Breast epithelium (tissue), 4 donors: ENCODE measurements around the gene CCDC74A. TPM values are rescaled to one million over a fixed set of nuclear protein-coding genes. Genes with fewer than 3 reads are reported as not detected.
"Not testable (repeated sequence)": the region's sequence is repeated elsewhere in the genome, so short reads cannot be mapped to it uniquely, and the experiment has no call there.

Experiments
- DNase-seq, 2 donors: peaks; one replicate each; pipeline ENCODE4 v3.0.0-alpha.2; 2019; ENCODE audit warnings: low spot score in 2 of 2
- H3K27ac ChIP-seq, 2 donors: fragments of 200-600 bp; sonication (generic) in 1 of 2; one replicate each; pipeline ENCODE4 v1.5.1; 2016 to 2019; ENCODE audit warnings: mild to moderate bottlenecking in 1 of 2
- H3K27me3 ChIP-seq, 2 donors: fragments of 200-600 bp; sonication (generic) in 1 of 2; one replicate each; pipeline versions ENCODE4 v1.5.1 to v1.6.0; 2017 to 2019; ENCODE audit warnings: control low read depth in 1 of 2, mild to moderate bottlenecking in 1 of 2
- H3K36me3 ChIP-seq: fragments of 200-600 bp; one replicate; pipeline ENCODE4 v1.5.1; 2019
- H3K4me1 ChIP-seq, 2 donors: fragments of 200-600 bp; sonication (generic); one replicate each; pipeline ENCODE4 v1.5.1; 2016 to 2019; ENCODE audit warnings: control low read depth in 1 of 2
- H3K4me3 ChIP-seq, 3 donors: fragments of 200-600 bp; sonication (generic); 1 replicate in 2 of 3; 2 replicates in 1 of 3; pipeline ENCODE4 v1.5.1; 2016 to 2019; ENCODE audit warnings: mild to moderate bottlenecking in 3 of 3, moderate library complexity in 2 of 3
- H3K9me3 ChIP-seq, 2 donors: fragments of 200-600 bp; sonication (generic) in 1 of 2; one replicate each; pipeline ENCODE4 v1.5.1; 2016 to 2019; ENCODE audit warnings: control low read depth in 1 of 2
- POLR2A ChIP-seq: fragments of 450-650 bp; IDR thresholded peaks from one replicate; pipeline ENCODE4 v1.6.1; 2016; ENCODE audit warnings: antibody characterized with exemption, mild to moderate bottlenecking, moderate library complexity
- POLR2AphosphoS5 ChIP-seq, 3 donors: sonication (generic); formaldehyde crosslinking; IDR thresholded peaks; one replicate each; pipeline ENCODE4 v1.6.1; 2017; ENCODE audit warnings: antibody characterized with exemption in 3 of 3
- intact Hi-C: fragments of 100-400 bp; cut with DNase I; formaldehyde crosslinking; loops from one replicate; pipeline ENCODE4 v1.15.1; 2023; ENCODE audit warnings: low total_unique reads
- total RNA-seq, 3 donors: library from RNA; depleted of rRNA; stranded (reverse); fragments of >200 nt; gene quantifications; one replicate each; pipeline ENCODE4 v1.1.0, GENCODE V29; 2016
- TF ChIP-seq, protein P1 (sequence below), 3 donors: fragments of 450-650 bp; IDR thresholded peaks; one replicate each; pipeline ENCODE4 v1.5.1; 2016 to 2017; ENCODE audit warnings: antibody characterized with exemption in 3 of 3, mild to moderate bottlenecking in 3 of 3, moderate library complexity in 3 of 3

CCDC74A gene
- total RNA-seq, 3 donors from 2014 or later, result 8.2 to 100 (median 61.3) TPM

DNA sequence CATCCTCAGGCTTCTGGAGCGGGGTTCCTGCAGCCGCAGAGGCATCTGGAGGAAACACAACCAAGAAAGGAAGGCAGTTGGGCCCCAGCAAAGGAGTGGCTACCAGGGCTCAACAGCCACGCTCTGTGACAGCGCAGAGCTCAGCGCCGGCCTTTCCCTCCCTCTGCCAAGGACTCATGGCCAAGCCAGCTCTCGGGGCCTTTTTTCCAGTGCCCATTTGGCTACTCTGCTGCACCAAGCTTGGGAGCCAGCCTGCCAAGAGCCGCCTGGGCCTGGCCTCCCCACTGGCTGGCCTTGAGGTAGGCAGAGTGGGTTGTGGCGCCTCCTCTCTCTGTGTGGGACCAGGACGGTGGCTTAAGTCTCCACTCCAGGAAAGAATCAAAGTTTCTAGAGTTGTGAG is 7.2 kb upstream of the CCDC74A start:
- TF ChIP-seq, protein P1, sequence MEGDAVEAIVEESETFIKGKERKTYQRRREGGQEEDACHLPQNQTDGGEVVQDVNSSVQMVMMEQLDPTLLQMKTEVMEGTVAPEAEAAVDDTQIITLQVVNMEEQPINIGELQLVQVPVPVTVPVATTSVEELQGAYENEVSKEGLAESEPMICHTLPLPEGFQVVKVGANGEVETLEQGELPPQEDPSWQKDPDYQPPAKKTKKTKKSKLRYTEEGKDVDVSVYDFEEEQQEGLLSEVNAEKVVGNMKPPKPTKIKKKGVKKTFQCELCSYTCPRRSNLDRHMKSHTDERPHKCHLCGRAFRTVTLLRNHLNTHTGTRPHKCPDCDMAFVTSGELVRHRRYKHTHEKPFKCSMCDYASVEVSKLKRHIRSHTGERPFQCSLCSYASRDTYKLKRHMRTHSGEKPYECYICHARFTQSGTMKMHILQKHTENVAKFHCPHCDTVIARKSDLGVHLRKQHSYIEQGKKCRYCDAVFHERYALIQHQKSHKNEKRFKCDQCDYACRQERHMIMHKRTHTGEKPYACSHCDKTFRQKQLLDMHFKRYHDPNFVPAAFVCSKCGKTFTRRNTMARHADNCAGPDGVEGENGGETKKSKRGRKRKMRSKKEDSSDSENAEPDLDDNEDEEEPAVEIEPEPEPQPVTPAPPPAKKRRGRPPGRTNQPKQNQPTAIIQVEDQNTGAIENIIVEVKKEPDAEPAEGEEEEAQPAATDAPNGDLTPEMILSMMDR (IDR thresholded peaks at IDR 0.05), result no peak
- TF ChIP-seq POLR2A (no peak), POLR2AphosphoS5 (IDR thresholded peaks at IDR 0.05) (no peak)
- Histone ChIP-seq H3K36me3 (no peaks in the 10 kb centered on the region), H3K9me3 (no peaks in the 10 kb centered on the region), H3K27ac (no peak overlapping the region), H3K27me3 (no peaks in the 10 kb centered on the region), H3K4me3 (no peak overlapping the region), H3K4me1 (no peaks in the 10 kb centered on the region)
- DNase-seq, result no peak
- intact Hi-C loops, result no loop called here

DNA sequence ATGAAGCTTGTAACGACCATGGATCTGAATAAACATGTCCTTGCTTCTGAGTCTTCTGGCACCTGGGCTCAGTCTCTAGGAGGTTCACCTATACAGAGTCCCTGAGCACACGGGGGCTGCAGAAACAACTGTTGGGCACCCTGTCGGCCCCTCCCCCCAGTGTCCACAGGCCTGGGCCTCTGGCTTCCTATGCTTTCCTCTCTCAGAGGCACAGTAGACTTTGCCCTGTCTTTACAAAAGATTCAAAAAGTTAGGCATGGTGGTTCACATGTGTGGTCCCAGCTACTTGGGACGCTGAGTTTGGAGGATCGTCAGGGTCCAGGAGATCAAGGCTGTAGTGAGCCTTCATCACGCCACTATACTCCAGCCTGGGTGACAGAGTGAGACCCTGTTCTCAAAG is 6.2 kb upstream of the CCDC74A start:
- DNase-seq, H3K4me1 ChIP-seq, H3K27me3 ChIP-seq, H3K9me3 ChIP-seq, H3K27ac ChIP-seq, H3K4me3 ChIP-seq, H3K36me3 ChIP-seq, intact Hi-C loops: not testable (repeated sequence)

DNA sequence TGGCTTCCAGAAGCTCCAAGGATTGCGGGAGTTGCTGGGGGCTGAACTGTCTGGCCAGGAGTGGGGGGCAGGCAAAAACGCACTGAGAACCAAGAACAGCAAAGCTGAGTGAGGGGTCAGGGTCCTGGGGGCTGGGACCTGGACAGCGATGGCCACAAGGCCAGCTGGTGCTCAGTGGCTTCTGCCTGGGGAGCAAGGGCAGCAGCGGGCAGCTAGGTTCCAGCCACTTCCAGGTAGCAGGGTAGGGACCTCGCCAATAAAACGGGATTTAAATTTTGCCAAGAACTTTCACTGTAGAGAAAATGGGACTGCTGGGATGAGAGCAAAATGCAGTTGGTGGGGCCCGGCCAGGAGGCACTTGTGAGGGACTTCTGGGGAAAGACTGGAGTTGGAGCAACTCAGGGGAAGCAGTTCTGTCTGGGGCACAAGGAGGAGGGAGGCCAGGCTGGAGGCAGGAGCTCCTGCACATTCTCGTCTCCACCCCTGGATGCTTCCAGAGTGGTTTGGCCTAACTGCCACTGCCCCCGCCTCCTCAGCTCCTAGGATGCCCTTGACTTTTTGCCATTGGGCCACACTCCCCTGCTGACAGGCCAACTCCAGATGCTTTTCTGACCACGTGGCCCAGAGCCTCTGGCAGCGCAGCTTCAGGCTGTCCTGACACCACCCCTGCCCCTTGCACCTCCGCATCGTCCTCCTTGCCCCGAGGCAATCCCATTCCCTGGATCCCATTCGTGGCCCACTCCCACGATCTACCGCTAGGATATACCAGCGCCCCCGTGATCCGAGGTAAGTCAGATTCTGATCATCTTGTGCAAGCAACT is 5.5 kb upstream of the CCDC74A start:
- no peak for TF ChIP-seq POLR2A
- TF ChIP-seq, protein P1 (IDR thresholded peaks at IDR 0.05), result no peak
- no peak for TF ChIP-seq POLR2AphosphoS5 (IDR thresholded peaks at IDR 0.05)
- H3K4me1 ChIP-seq, result no peaks in the 10 kb centered on the region
- intact Hi-C loops, result no loop called here
- H3K27me3 ChIP-seq, result no peaks in the 10 kb centered on the region
- H3K4me3 ChIP-seq, result no peak overlapping the region
- H3K27ac ChIP-seq, result no peak overlapping the region
- no peaks in the 10 kb centered on the region for H3K9me3 ChIP-seq
- no peak for DNase-seq
- H3K36me3 ChIP-seq, result no peaks in the 10 kb centered on the region

DNA sequence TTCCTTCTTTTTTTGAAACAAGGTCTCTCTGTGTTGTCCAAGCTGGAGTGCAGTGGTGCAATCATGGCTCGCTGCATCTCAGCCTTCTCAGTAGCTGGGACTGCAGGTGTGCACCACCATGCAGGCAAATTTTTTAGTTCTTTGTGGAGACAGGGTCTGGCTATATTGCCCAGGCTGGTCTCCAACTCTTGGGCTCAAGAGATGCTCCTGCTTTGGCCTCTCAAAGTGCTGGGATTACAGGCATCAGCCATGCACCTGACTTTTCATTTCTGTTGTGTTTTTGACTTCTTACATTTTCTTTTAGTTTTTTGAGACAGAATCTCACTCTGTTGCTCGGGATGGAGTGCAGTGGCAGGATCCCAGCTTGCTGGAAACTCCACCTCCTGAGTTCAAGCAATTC is 2.4 kb upstream of the CCDC74A start:
- intact Hi-C loops, H3K27me3 ChIP-seq, H3K36me3 ChIP-seq, H3K4me3 ChIP-seq, H3K27ac ChIP-seq, DNase-seq, H3K4me1 ChIP-seq, H3K9me3 ChIP-seq: not testable (repeated sequence)

DNA sequence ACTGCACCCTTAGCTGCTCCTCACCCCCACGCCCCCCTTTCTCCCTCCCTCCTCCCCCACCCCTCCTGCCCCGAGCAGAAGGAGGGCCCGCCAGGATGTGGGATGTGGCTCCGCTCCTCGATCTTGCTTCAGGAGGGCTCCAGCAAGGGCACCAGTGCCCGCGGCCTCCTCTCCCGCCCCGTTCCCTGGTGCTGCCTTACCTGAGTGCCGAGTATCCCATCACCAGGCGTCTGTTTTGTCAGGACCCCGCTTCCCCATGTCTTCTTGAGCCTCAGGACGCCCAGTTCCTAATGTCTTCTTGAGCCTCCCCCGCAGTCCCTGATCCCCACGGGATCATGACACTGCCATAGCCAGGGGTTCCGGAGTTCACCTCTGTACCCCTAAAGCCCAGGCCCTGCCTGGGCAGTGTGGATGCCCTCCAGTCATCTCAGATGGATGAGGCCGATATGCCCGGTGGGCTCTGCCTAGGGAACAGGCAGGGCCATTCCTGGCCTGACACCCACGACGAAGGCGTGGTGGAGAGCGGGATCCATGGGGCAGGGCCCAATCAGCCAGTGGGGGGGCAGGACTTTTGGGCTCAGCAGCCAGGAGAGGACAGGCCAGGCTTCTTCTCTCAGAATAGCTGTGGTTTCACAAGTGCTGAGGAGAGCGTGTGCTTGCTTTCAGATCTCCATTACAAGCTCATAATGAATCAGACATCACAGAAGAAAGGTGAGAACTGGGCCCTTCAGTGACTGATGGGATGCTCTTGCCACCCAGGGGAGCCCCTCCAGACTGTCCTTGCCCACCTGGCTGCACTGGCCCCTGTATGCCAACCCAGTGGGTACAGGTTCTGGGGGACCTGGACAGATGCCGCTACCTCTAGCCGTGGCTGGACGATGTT is 1.5 kb downstream of the CCDC74A start:
- Histone ChIP-seq H3K4me3 (peak overlapping the region; percentile 35 to 68 (median 47)), H3K27ac (peak overlapping the region; percentile 61 to 77)
- intact Hi-C loops, H3K36me3 ChIP-seq, H3K27me3 ChIP-seq, H3K9me3 ChIP-seq, H3K4me1 ChIP-seq: not testable (repeated sequence)
- DNase-seq, result peak in 1 of 2 donors; percentile 34

DNA sequence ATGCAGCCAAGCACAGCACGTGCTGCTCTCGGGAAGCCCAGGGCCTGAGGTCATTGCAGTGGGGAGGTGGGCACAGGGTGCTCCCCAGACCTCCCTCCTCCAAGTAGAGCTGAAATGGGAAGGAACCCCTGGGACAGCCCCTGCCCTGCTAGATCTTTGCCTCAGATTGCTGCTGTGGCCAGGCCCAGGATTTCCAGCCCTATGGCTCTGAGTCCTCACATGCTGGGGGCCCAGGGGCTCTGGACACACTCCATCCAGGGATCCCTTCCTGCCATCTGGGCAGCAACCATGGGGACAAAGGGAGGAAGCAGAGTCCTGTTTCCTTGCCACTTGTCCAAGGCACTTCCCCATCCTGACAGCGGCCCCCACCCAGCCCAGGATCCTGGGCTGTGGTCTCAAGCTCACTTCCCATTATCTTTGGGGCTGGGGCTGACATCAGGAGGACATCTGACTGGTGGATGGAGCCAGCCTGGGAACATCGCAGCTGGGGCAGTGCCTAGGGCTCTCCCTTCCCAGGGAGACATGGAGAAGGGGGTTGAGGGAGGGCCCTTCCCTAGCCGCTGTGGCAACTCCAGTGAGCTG is 2.3 kb downstream of the CCDC74A start:
- intact Hi-C loops, H3K36me3 ChIP-seq, H3K27me3 ChIP-seq, H3K4me3 ChIP-seq, H3K9me3 ChIP-seq, H3K4me1 ChIP-seq: not testable (repeated sequence)
- DNase-seq, result peak in 1 of 2 donors; percentile 12
- H3K27ac ChIP-seq, result peak overlapping the region; percentile 61 to 77

DNA sequence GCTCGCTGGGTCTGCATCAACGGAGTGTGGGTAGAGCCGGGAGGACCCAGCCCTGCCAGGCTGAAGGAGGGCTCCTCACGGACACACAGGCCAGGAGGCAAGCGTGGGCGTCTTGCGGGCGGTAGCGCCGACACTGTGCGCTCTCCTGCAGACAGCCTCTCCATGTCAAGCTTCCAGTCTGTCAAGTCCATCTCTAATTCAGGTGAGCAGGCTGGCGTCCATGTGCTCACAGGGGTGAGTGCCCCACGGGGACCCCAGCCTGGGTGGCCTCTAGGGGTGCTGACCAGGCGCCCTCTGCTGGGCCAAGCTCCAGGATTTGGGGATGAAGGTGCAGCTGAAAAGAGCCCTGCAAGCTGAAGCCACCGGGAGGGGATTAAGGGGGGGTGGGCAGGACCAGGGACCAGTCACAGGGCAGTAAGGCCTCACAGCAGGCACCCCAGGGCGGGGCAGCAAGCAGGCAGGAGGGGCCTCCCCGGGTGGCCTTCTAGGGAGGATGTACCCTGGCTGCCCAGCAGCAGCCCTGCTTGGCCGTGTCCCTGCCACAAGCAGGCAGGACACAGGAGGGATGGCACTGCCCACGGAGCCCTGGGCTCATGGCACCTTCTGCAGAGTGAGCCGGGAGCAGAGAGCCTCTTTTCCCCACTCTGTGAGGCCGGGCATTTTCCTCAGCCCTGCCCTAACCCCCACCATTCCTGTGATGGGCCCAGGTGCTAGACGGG is 3.1 kb downstream of the CCDC74A start:
- H3K9me3 ChIP-seq, H3K36me3 ChIP-seq, intact Hi-C loops, H3K27me3 ChIP-seq, H3K4me3 ChIP-seq, H3K4me1 ChIP-seq, H3K27ac ChIP-seq: not testable (repeated sequence)
- peak in 1 of 2 donors; percentile 11 for DNase-seq

DNA sequence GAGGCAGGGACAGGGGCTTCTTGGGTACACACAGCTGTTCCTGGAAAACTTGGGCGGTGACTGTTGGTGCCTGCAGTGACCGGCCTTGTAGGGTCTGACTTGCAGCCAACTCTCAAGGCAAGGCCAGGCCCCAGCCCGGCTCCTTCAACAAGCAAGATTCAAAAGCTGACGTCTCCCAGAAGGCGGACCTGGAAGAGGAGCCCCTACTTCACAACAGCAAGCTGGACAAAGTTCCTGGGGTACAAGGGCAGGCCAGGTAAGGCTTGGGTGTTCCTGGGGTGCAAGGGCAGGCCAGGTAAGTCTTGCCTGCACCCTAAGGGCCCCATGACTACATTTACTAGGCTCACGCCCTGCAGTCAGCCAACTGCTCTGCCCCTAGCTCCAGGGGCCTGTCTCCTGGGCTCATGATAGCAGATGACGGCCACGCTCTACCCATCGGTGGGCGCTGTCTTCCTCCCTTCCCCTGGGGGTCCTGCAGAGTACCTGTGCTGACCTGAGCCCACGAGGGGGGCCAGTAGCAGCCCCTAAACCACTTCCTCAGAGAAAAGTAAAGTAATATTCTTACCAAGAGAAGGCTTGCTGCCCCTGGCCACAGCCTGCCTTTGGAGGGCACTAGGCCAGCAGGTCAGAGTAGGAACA is 4.0 kb downstream of the CCDC74A start:
- H3K9me3 ChIP-seq, H3K27ac ChIP-seq, intact Hi-C loops, H3K4me1 ChIP-seq, DNase-seq, H3K36me3 ChIP-seq, H3K4me3 ChIP-seq, H3K27me3 ChIP-seq: not testable (repeated sequence)

DNA sequence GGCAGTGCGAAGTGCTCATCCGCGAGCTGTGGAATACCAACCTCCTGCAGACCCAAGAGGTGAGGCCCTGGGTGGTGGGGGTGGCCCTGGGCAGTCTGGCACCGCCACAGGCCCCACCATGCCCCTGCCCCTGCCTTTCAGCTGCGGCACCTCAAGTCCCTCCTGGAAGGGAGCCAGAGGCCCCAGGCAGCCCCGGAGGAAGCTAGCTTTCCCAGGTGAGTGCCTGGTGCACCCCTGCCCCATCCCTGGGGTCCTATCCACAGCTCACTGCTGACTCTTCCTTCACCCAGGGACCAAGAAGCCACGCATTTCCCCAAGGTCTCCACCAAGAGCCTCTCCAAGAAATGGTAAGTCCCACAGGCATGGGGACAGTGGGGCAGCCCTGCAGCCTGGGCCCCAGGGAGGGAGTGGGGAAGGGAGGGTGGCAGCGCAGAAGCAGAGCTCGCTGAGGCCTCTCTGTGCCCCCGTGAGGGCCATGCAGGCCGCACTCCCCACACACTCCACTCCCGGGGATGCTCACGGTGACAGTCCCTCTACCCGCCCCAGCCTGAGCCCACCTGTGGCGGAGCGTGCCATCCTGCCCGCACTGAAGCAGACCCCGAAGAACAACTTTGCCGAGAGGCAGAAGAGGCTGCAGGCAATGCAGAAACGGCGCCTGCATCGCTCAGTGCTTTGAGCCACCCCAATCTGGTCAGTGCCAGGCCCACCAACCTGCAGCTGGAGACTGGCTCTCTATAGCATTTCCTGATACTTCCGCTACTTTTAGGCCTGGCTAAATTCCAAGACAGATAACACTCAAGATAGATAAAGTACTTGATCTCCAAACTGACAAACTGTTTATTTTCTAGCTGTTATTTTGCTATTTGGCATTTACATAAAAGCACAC is 5.3 kb downstream of the CCDC74A start:
- intact Hi-C loops, DNase-seq: not testable (repeated sequence)

More for the DNA sequence above, 5.3 kb downstream of the CCDC74A start:
- not testable (repeated sequence) for H3K27ac ChIP-seq, H3K9me3 ChIP-seq, H3K27me3 ChIP-seq, H3K4me1 ChIP-seq, H3K36me3 ChIP-seq
- peak overlapping the region in 1 of 3 donors; percentile 29 for H3K4me3 ChIP-seq
